ENCODE measurements around the gene ELP1. TPM values are rescaled to one million over a fixed set of nuclear protein-coding genes. Genes with fewer than 3 reads are reported as not detected.
"Not testable (repeated sequence)": the region's sequence is repeated elsewhere in the genome, so short reads cannot be mapped to it uniquely, and the experiment has no call there.

Gene ELP1
- total and polyA plus RNA-seq, 7 donors = 3.9 to 17.2 (median 11.0) TPM

GRCh38 chr9:108900176-108900575, 33.7 kb downstream of the ELP1 start:
- H3K36me3 ChIP-seq = peaks cover 24 to 98% (median 53%) of the 10 kb centered on the region in 4 donors
- TF ChIP-seq CTCF (IDR thresholded peaks at IDR 0.05) (no peak), POLR2A (IDR thresholded peaks at IDR 0.05) (no peak), POLR2AphosphoS5 (IDR thresholded peaks at IDR 0.05) (no peak), EP300 (IDR thresholded peaks at IDR 0.05) (no peak)
- no peak overlapping the region for H3K4me3 ChIP-seq
- H3K4me1 ChIP-seq = no peaks in the 10 kb centered on the region
- no peak overlapping the region for H3K27ac ChIP-seq
- H3K27me3 ChIP-seq = no peaks in the 10 kb centered on the region
- 94 to 97% methylated on average over 5 of the region's 5 CpGs for WGBS, 2 donors
- H3K9me3 ChIP-seq = no peaks in the 10 kb centered on the region
- intact Hi-C loops (cut with DNase I) = no loop called here
- no peak for DNase-seq

- H3K9me3 ChIP-seq; H3K27me3 ChIP-seq; intact Hi-C loops (cut with DNase I); H3K4me3 ChIP-seq; H3K27ac ChIP-seq; H3K4me1 ChIP-seq; DNase-seq: not testable (repeated sequence)
- H3K36me3 ChIP-seq = peaks cover 28 to 98% (median 51%) of the 10 kb centered on the region in 4 donors
- 98% methylated on average over 8 of the region's 8 CpGs for WGBS, 2 donors
Measured at GRCh38 chr9:108899023-108899695, 34.8 kb downstream of the ELP1 start.

GRCh38 chr9:108897324-108898096, 36.4 kb downstream of the ELP1 start:
- no peak for DNase-seq
- intact Hi-C loops (cut with DNase I) = no loop called here
- no peak overlapping the region for H3K27ac ChIP-seq
- H3K4me3 ChIP-seq = no peak overlapping the region
- H3K27me3 ChIP-seq = no peaks in the 10 kb centered on the region
- 91 to 95% methylated on average over 2 of the region's 2 CpGs for WGBS, 2 donors
- TF ChIP-seq POLR2A (IDR thresholded peaks at IDR 0.05) (no peak), CTCF (IDR thresholded peaks at IDR 0.05) (no peak), EP300 (IDR thresholded peaks at IDR 0.05) (no peak), POLR2AphosphoS5 (IDR thresholded peaks at IDR 0.05) (no peak)
- no peaks in the 10 kb centered on the region for H3K9me3 ChIP-seq
- peaks cover 25 to 98% (median 58%) of the 10 kb centered on the region in 4 donors for H3K36me3 ChIP-seq
- no peaks in the 10 kb centered on the region for H3K4me1 ChIP-seq

GRCh38 chr9:108894225-108894997, 39.5 kb downstream of the ELP1 start:
- TF ChIP-seq CTCF (IDR thresholded peaks at IDR 0.05) = no peak
- TF ChIP-seq POLR2A (IDR thresholded peaks at IDR 0.05) = no peak
- no peak for TF ChIP-seq POLR2AphosphoS5 (IDR thresholded peaks at IDR 0.05)
- no peak for TF ChIP-seq EP300 (IDR thresholded peaks at IDR 0.05)
- no peak overlapping the region for H3K4me3 ChIP-seq
- peaks cover 23 to 100% (median 65%) of the 10 kb centered on the region in 4 donors for H3K36me3 ChIP-seq
- H3K4me1 ChIP-seq = no peaks in the 10 kb centered on the region
- H3K27ac ChIP-seq = no peak overlapping the region
- intact Hi-C loops (cut with DNase I) = no loop called here
- H3K27me3 ChIP-seq = no peaks in the 10 kb centered on the region
- no peaks in the 10 kb centered on the region for H3K9me3 ChIP-seq
- 93% methylated on average over 4 of the region's 4 CpGs for WGBS, 2 donors
- no peak for DNase-seq

- no peaks in the 10 kb centered on the region for H3K27me3 ChIP-seq
- no peak for TF ChIP-seq EP300 (IDR thresholded peaks at IDR 0.05)
- TF ChIP-seq POLR2AphosphoS5 (IDR thresholded peaks at IDR 0.05) = no peak
- TF ChIP-seq CTCF (IDR thresholded peaks at IDR 0.05) = no peak
- no peak for TF ChIP-seq POLR2A (IDR thresholded peaks at IDR 0.05)
- H3K4me1 ChIP-seq = peaks cover 0 to 8% (median 2%) of the 10 kb centered on the region in 4 donors
- no peak overlapping the region for H3K4me3 ChIP-seq
- H3K9me3 ChIP-seq = no peaks in the 10 kb centered on the region
- H3K27ac ChIP-seq = no peak overlapping the region
- 95% methylated on average over 4 of the region's 4 CpGs for WGBS, 2 donors
- intact Hi-C loops (cut with DNase I) = no loop called here
- DNase-seq = no peak
- peaks cover 17 to 84% (median 39%) of the 10 kb centered on the region in 4 donors for H3K36me3 ChIP-seq
Measured at GRCh38 chr9:108889649-108890067, 44.3 kb downstream of the ELP1 start.

GRCh38 chr9:108886594-108887271, 47.2 kb downstream of the ELP1 start:
- H3K9me3 ChIP-seq; H3K27ac ChIP-seq; H3K27me3 ChIP-seq; H3K4me1 ChIP-seq; DNase-seq; H3K4me3 ChIP-seq; intact Hi-C loops (cut with DNase I): not testable (repeated sequence)
- peaks cover 10 to 69% (median 24%) of the 10 kb centered on the region in 4 donors for H3K36me3 ChIP-seq
- WGBS, 2 donors = 76 to 93% methylated on average over 3 of the region's 3 CpGs

Measured in sigmoid colon (tissue), 7 donors.